HEK293T (cell line): ENCODE measurements around the gene UGT1A5.

Experiments
- ARNT ChIP-seq: fragments of 450-650 bp; IDR thresholded peaks from 2 replicates; pipeline ENCODE4 v1.6.1; 2017; ENCODE audit warnings: mild to moderate bottlenecking
- CTBP1 ChIP-seq: fragments of 450-650 bp; IDR thresholded peaks from 2 replicates; pipeline ENCODE4 v1.6.1; 2016; ENCODE audit warnings: borderline replicate concordance
- FOXA1 ChIP-seq: fragments of 450-650 bp; IDR thresholded peaks from 2 replicates; pipeline ENCODE4 v1.6.1; 2016; ENCODE audit warnings: mild to moderate bottlenecking
- HDGF ChIP-seq: fragments of 450-650 bp; IDR thresholded peaks from 2 replicates; pipeline ENCODE4 v1.6.1; 2017; ENCODE audit warnings: antibody characterized with exemption, borderline replicate concordance
- LEF1 ChIP-seq: fragments of 450-650 bp; IDR thresholded peaks from 2 replicates; pipeline ENCODE4 v1.6.1; 2017; ENCODE audit warnings: mild to moderate bottlenecking, borderline replicate concordance
- NFRKB ChIP-seq: fragments of 450-650 bp; IDR thresholded peaks from 2 replicates; pipeline ENCODE4 v1.6.1; 2016; ENCODE audit warnings: mild to moderate bottlenecking, moderate library complexity
- SP1 ChIP-seq: fragments of 450-650 bp; IDR thresholded peaks from 2 replicates; pipeline ENCODE4 v1.6.1; 2017
- TARDBP ChIP-seq: fragments of 450-650 bp; IDR thresholded peaks from 2 replicates; pipeline ENCODE4 v1.6.1; 2016

DNA sequence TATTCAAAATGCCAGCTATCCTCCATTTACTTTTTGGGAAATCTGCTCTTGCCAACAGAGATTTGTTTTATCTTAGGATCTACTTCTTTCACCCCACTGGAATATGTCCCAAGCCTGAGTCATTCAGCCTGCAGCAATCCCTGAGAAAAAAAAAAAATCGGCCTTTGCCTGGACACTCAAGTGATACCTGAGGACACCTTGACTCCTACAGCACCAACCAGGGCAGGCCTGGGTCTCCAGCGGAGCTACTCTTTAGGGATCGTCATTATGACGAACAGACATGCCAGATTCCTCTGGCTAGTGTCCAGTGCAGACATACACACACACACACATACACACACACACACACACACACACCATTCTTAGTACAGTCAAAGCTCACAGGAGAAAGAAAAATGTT is 22.3 kb upstream of the UGT1A5 start:
- TF ChIP-seq ARNT (no peak), TARDBP (no peak), CTBP1 (no peak), NFRKB (no peak), LEF1 (no peak), SP1 (no peak), FOXA1 (no peak), HDGF (no peak)
